C4-2B (cell line): Measurements from ENCODE around the gene TMEM236.

ENCODE experiments used
- H3K27ac ChIP-seq: fragments of 450-650 bp; 2 replicates; pipeline ENCODE4 v1.5.1; 2017
- ZFX ChIP-seq: fragments of 450-650 bp; IDR thresholded peaks from 2 replicates; pipeline ENCODE4 v1.6.1; 2017
- TF ChIP-seq, protein P1 (sequence below): fragments of 450-650 bp; conservative IDR thresholded peaks from 2 replicates; pipeline ENCODE4 v1.5.1; 2017; ENCODE audit warnings: mild to moderate bottlenecking

Gene TMEM236

DNA sequence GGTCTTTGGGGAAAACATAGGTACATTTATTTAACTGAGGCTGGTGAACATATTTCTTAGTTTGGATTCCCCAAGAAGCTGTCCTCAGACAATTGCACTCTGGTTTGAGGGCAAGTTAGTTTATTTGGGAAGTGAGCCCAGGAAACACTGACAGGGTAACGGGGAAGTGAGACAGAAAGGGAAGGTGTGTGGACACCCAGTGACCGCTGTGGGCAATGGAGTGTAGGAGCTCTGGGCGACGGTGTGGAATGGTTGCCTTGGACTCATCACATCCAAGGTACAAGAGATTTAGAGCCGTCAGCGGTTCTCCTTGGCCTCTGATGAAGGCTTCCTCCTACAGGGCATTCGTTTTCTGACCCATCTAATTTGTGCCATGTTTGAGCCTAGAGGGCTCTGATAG is 64.2 kb downstream of the TMEM236 start:
- TF ChIP-seq, protein P1, sequence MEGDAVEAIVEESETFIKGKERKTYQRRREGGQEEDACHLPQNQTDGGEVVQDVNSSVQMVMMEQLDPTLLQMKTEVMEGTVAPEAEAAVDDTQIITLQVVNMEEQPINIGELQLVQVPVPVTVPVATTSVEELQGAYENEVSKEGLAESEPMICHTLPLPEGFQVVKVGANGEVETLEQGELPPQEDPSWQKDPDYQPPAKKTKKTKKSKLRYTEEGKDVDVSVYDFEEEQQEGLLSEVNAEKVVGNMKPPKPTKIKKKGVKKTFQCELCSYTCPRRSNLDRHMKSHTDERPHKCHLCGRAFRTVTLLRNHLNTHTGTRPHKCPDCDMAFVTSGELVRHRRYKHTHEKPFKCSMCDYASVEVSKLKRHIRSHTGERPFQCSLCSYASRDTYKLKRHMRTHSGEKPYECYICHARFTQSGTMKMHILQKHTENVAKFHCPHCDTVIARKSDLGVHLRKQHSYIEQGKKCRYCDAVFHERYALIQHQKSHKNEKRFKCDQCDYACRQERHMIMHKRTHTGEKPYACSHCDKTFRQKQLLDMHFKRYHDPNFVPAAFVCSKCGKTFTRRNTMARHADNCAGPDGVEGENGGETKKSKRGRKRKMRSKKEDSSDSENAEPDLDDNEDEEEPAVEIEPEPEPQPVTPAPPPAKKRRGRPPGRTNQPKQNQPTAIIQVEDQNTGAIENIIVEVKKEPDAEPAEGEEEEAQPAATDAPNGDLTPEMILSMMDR = no peak
- TF ChIP-seq ZFX = no peak
- H3K27ac ChIP-seq = no peak overlapping the region

DNA sequence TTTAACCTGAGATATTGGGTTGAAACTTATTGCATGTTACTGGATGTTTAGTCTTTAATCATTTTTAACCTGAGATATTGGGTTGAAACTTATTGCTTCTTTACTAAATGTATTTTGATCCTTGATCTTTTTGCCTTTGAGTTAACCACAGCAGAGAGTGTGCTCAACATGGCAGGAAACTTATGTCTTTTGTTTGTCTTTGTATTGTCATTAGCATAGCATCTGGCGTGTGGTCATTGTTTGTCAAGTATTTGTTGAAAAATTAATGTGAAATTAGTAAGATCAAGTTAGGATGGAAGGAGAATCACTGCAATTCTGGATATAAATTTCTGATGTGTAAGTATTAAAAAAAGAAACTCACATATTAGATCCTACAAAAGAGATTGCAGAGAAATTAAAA is 65.3 kb downstream of the TMEM236 start:
- no peak overlapping the region for H3K27ac ChIP-seq
- TF ChIP-seq ZFX = no peak
- TF ChIP-seq, protein P1 = no peak

DNA sequence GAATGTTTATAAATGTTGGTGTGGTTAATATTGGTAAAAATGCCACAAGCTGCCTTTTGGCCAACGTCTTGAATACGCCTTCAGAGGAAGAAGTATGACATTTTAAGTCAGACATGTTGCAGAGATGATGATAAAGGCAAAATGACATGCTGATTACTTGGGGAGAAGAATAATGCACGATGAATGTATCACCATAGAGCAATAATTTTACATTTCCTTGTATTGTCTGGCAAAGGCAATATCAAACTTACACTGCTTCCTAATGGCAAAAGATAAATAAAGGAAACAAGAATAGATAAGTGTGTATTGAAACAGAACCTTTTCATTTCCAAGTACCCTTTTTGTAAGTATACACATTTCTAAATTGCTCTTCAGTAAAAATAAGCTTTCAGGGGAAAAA is 65.8 kb downstream of the TMEM236 start:
- TF ChIP-seq ZFX = no peak
- TF ChIP-seq, protein P1 = no peak
- no peak overlapping the region for H3K27ac ChIP-seq

DNA sequence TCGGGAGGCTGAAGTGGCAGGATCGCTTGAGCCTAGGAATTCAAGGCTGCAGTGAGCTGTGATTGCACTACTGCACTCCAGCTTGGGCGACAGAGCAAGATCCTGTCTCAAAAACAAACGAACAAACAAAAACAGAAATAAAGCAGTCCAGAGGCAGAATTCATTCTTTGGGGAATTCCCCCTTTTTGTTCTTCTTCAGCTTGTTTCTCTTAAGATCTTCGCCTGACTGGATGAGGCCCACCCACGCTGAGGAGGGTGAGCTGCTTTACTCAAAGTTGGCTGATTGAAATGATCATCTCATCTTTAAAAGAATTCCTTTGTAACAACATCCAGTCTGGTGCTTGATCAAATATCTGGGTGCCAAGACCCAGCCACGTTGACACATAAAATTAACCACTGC is 67.8 kb downstream of the TMEM236 start:
- TF ChIP-seq ZFX = no peak
- TF ChIP-seq, protein P1 = no peak

DNA sequence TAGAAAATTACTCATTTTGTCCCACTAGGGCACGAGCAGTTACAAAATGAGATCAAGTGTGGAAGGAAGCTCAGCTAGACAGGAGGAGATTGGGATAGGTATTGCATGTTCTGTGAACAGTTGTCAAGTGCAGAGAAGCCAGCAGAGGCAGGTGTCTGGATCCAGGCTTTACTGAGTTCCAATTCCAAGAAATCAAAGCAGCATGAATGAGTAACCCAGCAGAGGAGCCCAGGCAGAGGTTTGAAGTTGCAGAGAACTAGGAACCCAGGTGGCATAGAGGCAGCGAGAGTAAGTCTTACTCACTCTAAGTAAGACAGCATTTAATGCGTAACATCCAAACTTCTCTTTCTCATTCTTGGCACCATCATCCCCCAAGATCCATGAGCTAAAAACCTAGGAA is 68.9 kb downstream of the TMEM236 start:
- H3K27ac ChIP-seq = no peak overlapping the region
- TF ChIP-seq, protein P1 = no peak
- no peak for TF ChIP-seq ZFX

More for the DNA sequence above, 67.8 kb downstream of the TMEM236 start:
- no peak overlapping the region for H3K27ac ChIP-seq

DNA sequence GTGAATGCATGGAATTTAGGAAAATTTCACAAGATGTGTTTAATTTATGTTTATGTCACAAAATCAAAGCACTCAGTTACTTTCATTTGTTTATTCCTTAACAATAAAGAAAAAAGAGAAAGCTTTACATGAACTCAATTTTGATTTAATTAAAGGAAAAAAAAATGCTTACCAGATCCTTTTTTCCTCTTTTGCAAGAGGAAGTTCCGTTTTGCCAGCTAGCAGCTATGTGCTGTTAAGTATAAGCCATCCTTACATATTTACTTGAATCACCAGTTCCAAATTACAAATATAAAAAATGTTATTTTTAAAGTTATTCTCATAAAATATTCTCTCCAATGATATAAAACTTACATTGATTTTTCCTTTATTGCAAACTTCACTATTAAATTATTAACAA is 69.9 kb downstream of the TMEM236 start:
- TF ChIP-seq ZFX = no peak
- TF ChIP-seq, protein P1 = no peak
- H3K27ac ChIP-seq = no peak overlapping the region

DNA sequence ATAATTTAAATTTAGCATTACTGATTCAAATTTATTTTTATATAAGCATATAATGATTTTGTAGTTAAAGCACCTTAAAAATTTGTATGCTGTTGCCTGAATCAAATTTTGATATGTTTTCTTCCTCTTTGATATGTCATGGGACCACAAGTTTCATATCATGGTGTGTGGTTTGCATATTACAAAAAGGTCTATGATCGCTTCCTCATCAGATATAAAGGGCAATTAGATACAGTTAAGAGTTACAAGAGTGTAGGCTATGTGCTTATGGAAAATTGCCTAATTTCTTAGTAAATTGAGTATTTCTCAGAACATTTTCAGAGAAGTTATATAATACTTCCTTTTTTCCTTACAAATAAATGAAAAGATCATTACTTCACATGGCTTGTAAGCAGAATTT is 79.3 kb downstream of the TMEM236 start:
- no peak overlapping the region for H3K27ac ChIP-seq
- TF ChIP-seq, protein P1 = no peak
- TF ChIP-seq ZFX = no peak
